Caco-2 (cell line): Measurements from ENCODE around the gene MLXIP. TPM values are rescaled to one million over a fixed set of nuclear protein-coding genes. Genes with fewer than 3 reads are reported as not detected.
"Not testable (repeated sequence)": the region's sequence is repeated elsewhere in the genome, so short reads cannot be mapped to it uniquely, and the experiment has no call there.

Source experiments
- BruUV-seq: library from RNA; stranded (reverse); fragments of 400-500 nt; replicated peaks from 2 replicates; lab custom pipeline; 2021; lab: Mats Ljungman, UMichigan
- CTCF ChIA-PET: fragments of 300-600 bp; sonication (Branson Sonifier 250); formaldehyde crosslinking; loops from one replicate; lab custom pipeline; 2022; ENCODE audit warnings: antibody characterized with exemption; lab: Charles Lee
- POLR2A ChIA-PET: fragments of 300-600 bp; sonication (Branson Sonifier 250); formaldehyde crosslinking; loops from one replicate; lab custom pipeline; 2022; ENCODE audit warnings: antibody characterized with exemption; lab: Charles Lee
- DNase-seq, 2 experiments: peaks; one replicate each; pipeline versions ENCODE4 v3.0.0 to v3.0.0-alpha.2; 2020 to 2022
- H3K27me3 ChIP-seq: replicated peaks from 2 replicates; pipeline ENCODE4 v1.6.0; 2011; ENCODE audit warnings: low read length; ENCODE audit not compliant: control insufficient read depth, insufficient read depth
- H3K36me3 ChIP-seq: 2 replicates; pipeline ENCODE4 v1.5.1; 2011; ENCODE audit warnings: low read length; ENCODE audit not compliant: control insufficient read depth, insufficient read depth
- H3K4me1 ChIP-seq: fragments of 250-450 bp; sonication (Bioruptor Pico); 2 replicates; pipeline ENCODE4 v1.5.1; 2020; ENCODE audit warnings: mild to moderate bottlenecking
- H3K4me3 ChIP-seq: 2 replicates; pipeline ENCODE4 v1.5.1; 2011; ENCODE audit warnings: low read depth, mild to moderate bottlenecking, control low read depth, low read length
- H3K9me3 ChIP-seq: fragments of 250-450 bp; sonication (Bioruptor Pico); 2 replicates; pipeline ENCODE4 v1.5.1; 2020; ENCODE audit warnings: mild to moderate bottlenecking, moderate library complexity
- H3K27ac Mint-ChIP-seq: one replicate; pipeline ENCODE4 v1.8.0; 2022; ENCODE audit warnings: mixed read lengths; ENCODE audit not compliant: unreplicated experiment
- H3K27me3 Mint-ChIP-seq: one replicate; pipeline ENCODE4 v1.8.0; 2022; ENCODE audit warnings: mixed read lengths; ENCODE audit not compliant: insufficient read depth, unreplicated experiment
- H3K36me3 Mint-ChIP-seq: one replicate; pipeline ENCODE4 v1.8.0; 2022; ENCODE audit warnings: mild to moderate bottlenecking, mixed read lengths; ENCODE audit not compliant: insufficient read depth, unreplicated experiment
- H3K4me1 Mint-ChIP-seq: one replicate; pipeline ENCODE4 v1.8.0; 2022; ENCODE audit warnings: low read depth, mixed read lengths; ENCODE audit not compliant: unreplicated experiment
- H3K4me3 Mint-ChIP-seq: one replicate; pipeline ENCODE4 v1.8.0; 2022; ENCODE audit warnings: mild to moderate bottlenecking, moderate library complexity, mixed read lengths; ENCODE audit not compliant: unreplicated experiment
- H3K9me3 Mint-ChIP-seq: one replicate; pipeline ENCODE4 v1.8.0; 2022; ENCODE audit warnings: mixed read lengths; ENCODE audit not compliant: unreplicated experiment
- CTCF ChIP-seq, 2 experiments: fragments of 200-600 bp in 1 of 2; IDR thresholded peaks; 1 replicate in 1 of 2; 2 replicates in 1 of 2; pipeline versions ENCODE4 v1.5.1 to v1.8.0; 2011 to 2022; ENCODE audit warnings: antibody characterized with exemption in 1 of 2, control low read depth in 1 of 2, inconsistent platforms in 1 of 2, low read depth in 1 of 2, low read length in 1 of 2, mild to moderate bottlenecking in 1 of 2, moderate library complexity in 1 of 2; ENCODE audit not compliant: insufficient read depth in 1 of 2, severe bottlenecking in 1 of 2, unreplicated experiment in 1 of 2
- intact Hi-C: fragments of 100-400 bp; cut with micrococcal nuclease; formaldehyde crosslinking; loops from one replicate; pipeline ENCODE4 v1.10.0; 2022; ENCODE audit not compliant: unreplicated experiment
- total RNA-seq: library from RNA; stranded (reverse); gene quantifications from 2 replicates; pipeline ENCODE4 v1.2.3, GENCODE V29; 2022

Gene MLXIP
- total RNA-seq, 1 experiment from 2014 or later, result 54.5 TPM

- CTCF ChIA-PET, result no interaction called here
- Histone ChIP-seq H3K4me3 (no peak overlapping the region), H3K9me3 (no peaks in the 10 kb centered on the region), H3K36me3 (no peaks in the 10 kb centered on the region; the same call in 1 of the 2 replicates), H3K27me3 (no peaks in the 10 kb centered on the region), H3K4me1 (peaks cover 8% of the 10 kb centered on the region)
- no peaks in the 10 kb centered on the region for H3K9me3 Mint-ChIP-seq
- no peaks in the 10 kb centered on the region for H3K27me3 Mint-ChIP-seq
- peaks cover 7% of the 10 kb centered on the region for H3K4me1 Mint-ChIP-seq
- no TSS peak for BruUV-seq
- intact Hi-C loops, result no loop called here
- TF ChIP-seq CTCF (IDR thresholded peaks at IDR 0.05; ENCODE audit: insufficient read depth in 1 of 2, low read depth in 1 of 2, low read length in 1 of 2, severe bottlenecking in 1 of 2, unreplicated experiment in 1 of 2), result no peak
- no peak overlapping the region for H3K4me3 Mint-ChIP-seq
- peaks cover 5% of the 10 kb centered on the region for H3K36me3 Mint-ChIP-seq
- POLR2A ChIA-PET, result no interaction called here
- no peak overlapping the region for H3K27ac Mint-ChIP-seq
- DNase-seq, result no peak
Measured at GRCh38 chr12:122117979-122118378, 39.4 kb downstream of the MLXIP start.

- DNase-seq, H3K27me3 ChIP-seq, H3K4me1 ChIP-seq, H3K4me3 Mint-ChIP-seq, H3K36me3 Mint-ChIP-seq, H3K9me3 ChIP-seq, POLR2A ChIA-PET, H3K27me3 Mint-ChIP-seq, H3K9me3 Mint-ChIP-seq, BruUV-seq, H3K36me3 ChIP-seq, H3K4me3 ChIP-seq, H3K4me1 Mint-ChIP-seq, intact Hi-C loops, H3K27ac Mint-ChIP-seq: not testable (repeated sequence)
- CTCF ChIA-PET, result interaction anchor here (0.9 kb wide), 1 partner anchor 69 kb away, joined by 3 read pairs; no protein-coding TSS in a partner anchor
Measured at GRCh38 chr12:122121341-122121740, 42.8 kb downstream of the MLXIP start.

- no peak for TF ChIP-seq CTCF (IDR thresholded peaks at IDR 0.05; ENCODE audit: insufficient read depth in 1 of 2, low read depth in 1 of 2, low read length in 1 of 2, severe bottlenecking in 1 of 2, unreplicated experiment in 1 of 2)
- ChIA-PET POLR2A (no interaction called here), CTCF (interaction anchor here (0.9 to 1.5 kb wide), 2 partner anchors 58 to 69 kb away, joined by 3 to 6 read pairs; no protein-coding TSS in a partner anchor)
- no TSS peak for BruUV-seq
- no peak overlapping the region for H3K4me3 ChIP-seq
- intact Hi-C loops, result loop anchor here (2.0 kb wide), 2 partner anchors 43 to 57 kb away; partner anchors contain the start of gene MLXIP
- H3K36me3 Mint-ChIP-seq, result peaks cover 5% of the 10 kb centered on the region
- H3K27ac Mint-ChIP-seq, result no peak overlapping the region
- peaks cover 7% of the 10 kb centered on the region for H3K4me1 Mint-ChIP-seq
- H3K9me3 Mint-ChIP-seq, result no peaks in the 10 kb centered on the region
- H3K36me3 ChIP-seq, result no peaks in the 10 kb centered on the region; the same call in 1 of the 2 replicates
- no peak overlapping the region for H3K4me3 Mint-ChIP-seq
- no peaks in the 10 kb centered on the region for H3K27me3 Mint-ChIP-seq
- peaks cover 7% of the 10 kb centered on the region; the same call in 1 of the 2 replicates for H3K4me1 ChIP-seq
- DNase-seq, result no peak
- no peaks in the 10 kb centered on the region for H3K9me3 ChIP-seq
- H3K27me3 ChIP-seq, result no peaks in the 10 kb centered on the region
Measured at GRCh38 chr12:122121745-122122144, 43.2 kb downstream of the MLXIP start.
